HL-60/S4 (cell line): ENCODE measurements around the gene NLRP14.

ENCODE experiments used
- in situ Hi-C: fragments of 300-500 bp; cut with MboI; formaldehyde crosslinking; loops from 2 replicates; pipeline ENCODE4 v1.14.3; 2022; ENCODE audit warnings: low sequenced_read_pairs

The NLRP14 gene

GRCh38 chr11:7020183-7020917, at the start of gene NLRP14, which contains the start of gene ZNF214:
TSS of gene NLRP14 (plus strand) at chr11:7020479. CDS start at chr11:7038587, 18,108 bp downstream.
TSS of gene ZNF214 (minus strand) at chr11:7020346. CDS start at chr11:7002835, 17,511 bp downstream.
- in situ Hi-C loops, result no loop called here

GRCh38 chr11:6979365-6979764, 40.9 kb upstream of the NLRP14 start:
- in situ Hi-C loops, result no loop called here

GRCh38 chr11:6986487-6986886, 33.8 kb upstream of the NLRP14 start:
- in situ Hi-C loops, result no loop called here

GRCh38 chr11:6988506-6988905, 31.8 kb upstream of the NLRP14 start:
- in situ Hi-C loops, result no loop called here

- in situ Hi-C loops, result no loop called here
Measured at GRCh38 chr11:6991227-6991626, 29.1 kb upstream of the NLRP14 start.

GRCh38 chr11:6992026-6992425, 28.3 kb upstream of the NLRP14 start:
- in situ Hi-C loops, result no loop called here

GRCh38 chr11:6992457-6993417, 27.5 kb upstream of the NLRP14 start:
- in situ Hi-C loops, result no loop called here

GRCh38 chr11:6995703-6996102, 24.6 kb upstream of the NLRP14 start:
- in situ Hi-C loops, result no loop called here

- in situ Hi-C loops, result no loop called here
Measured at GRCh38 chr11:7004482-7004881, 15.8 kb upstream of the NLRP14 start.

GRCh38 chr11:7014118-7014517, 6.2 kb upstream of the NLRP14 start:
- in situ Hi-C loops, result no loop called here

GRCh38 chr11:7016011-7016410, 4.3 kb upstream of the NLRP14 start:
- in situ Hi-C loops, result no loop called here

- in situ Hi-C loops, result no loop called here
Measured at GRCh38 chr11:7019500-7020182, 638 bp upstream of the NLRP14 start.

- in situ Hi-C loops, result no loop called here
Measured at GRCh38 chr11:7021318-7021717, 1.0 kb downstream of the NLRP14 start.

GRCh38 chr11:7028141-7028540, 7.9 kb downstream of the NLRP14 start:
- in situ Hi-C loops, result no loop called here

GRCh38 chr11:7030836-7031235, 10.6 kb downstream of the NLRP14 start:
- in situ Hi-C loops, result no loop called here

GRCh38 chr11:7031471-7031871, 11.2 kb downstream of the NLRP14 start:
- in situ Hi-C loops, result no loop called here

- in situ Hi-C loops, result no loop called here
Measured at GRCh38 chr11:7032692-7033091, 12.4 kb downstream of the NLRP14 start.

GRCh38 chr11:7034019-7034418, 13.7 kb downstream of the NLRP14 start:
- in situ Hi-C loops, result no loop called here

- in situ Hi-C loops, result no loop called here
Measured at GRCh38 chr11:7046474-7047175, 26.3 kb downstream of the NLRP14 start.

GRCh38 chr11:7050191-7050590, 29.9 kb downstream of the NLRP14 start:
- in situ Hi-C loops, result no loop called here
